Activated CD4-positive, alpha-beta T cell treated with anti-CD3 and anti-CD28 coated beads for 1 hour (primary cell): ENCODE results near the gene SEMA4B.
A peak's percentile ranks its signal among the peaks of the same experiment; 100 is the strongest.
"Not testable (repeated sequence)": the region's sequence is repeated elsewhere in the genome, so short reads cannot be mapped to it uniquely, and the experiment has no call there.

ENCODE experiments used
- DNase-seq: peaks from one replicate; pipeline ENCODE4 v3.0.0-alpha.2; 2020

SEMA4B gene

GRCh38 chr15:90265271-90266060 lies 64.3 kb downstream of the SEMA4B start, which contains the start of gene NGRN:
TSS of gene NGRN (plus strand) at chr15:90265672. CDS start at chr15:90265713, 41 bp downstream.
- peak; percentile 84 for DNase-seq

DNA sequence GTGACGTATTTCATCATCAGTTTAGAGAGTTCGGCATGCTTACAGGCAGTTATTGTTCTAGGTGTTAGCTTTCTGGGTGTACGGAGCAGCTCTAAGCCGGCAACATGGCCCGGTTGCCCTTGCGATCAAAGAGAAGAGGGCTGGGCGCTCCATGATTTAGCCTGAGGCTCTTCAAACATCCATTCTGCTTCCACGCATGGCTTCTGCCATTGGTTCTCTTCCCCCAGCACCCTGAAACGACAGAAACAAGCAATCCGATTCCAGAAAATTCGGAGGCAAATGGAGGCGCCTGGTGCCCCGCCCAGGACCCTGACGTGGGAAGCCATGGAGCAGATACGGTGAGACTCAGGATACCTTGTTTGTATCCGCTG lies 64.9 kb downstream of the SEMA4B start:
- peak; percentile 10 for DNase-seq

GRCh38 chr15:90266485-90266884 lies 65.4 kb downstream of the SEMA4B start:
- DNase-seq = no peak

GRCh38 chr15:90268415-90268814 lies 67.3 kb downstream of the SEMA4B start:
- DNase-seq = no peak

- no peak for DNase-seq
These were observed 69.5 kb downstream of the SEMA4B start for GRCh38 chr15:90270502-90271150.

DNA sequence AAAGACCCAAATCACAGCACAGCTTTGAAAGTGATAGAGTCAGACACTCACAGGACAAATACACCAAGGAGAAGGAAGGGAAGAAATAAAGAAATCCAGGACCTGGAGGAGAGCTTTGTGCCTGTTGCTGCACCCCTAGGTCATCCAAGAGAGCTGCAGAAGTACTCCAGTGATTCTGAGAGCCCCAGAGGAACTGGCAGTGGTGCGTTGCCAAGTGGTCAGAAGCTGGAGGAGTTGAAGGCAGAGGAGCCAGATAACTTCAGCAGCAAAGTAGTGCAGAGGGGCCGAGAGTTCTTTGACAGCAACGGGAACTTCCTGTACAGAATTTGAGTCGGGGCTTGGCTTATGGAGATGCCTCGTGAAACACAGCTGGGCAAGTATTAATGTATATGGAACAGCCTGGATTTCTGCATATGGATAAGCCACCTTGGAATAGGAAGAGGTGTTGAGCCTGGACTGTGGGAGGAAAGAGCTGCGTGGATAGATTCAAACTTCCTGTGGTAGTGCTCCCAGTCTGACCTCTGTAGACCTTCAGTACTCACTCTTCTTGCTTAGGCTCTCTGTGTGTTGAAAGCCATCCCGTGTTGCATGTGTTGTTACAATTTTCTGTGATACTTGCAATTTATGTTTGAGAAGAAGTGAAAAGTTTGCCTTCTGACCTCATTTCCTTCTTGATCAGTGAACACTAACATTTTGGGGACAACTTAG lies 70.5 kb downstream of the SEMA4B start:
- DNase-seq = no peak

DNA sequence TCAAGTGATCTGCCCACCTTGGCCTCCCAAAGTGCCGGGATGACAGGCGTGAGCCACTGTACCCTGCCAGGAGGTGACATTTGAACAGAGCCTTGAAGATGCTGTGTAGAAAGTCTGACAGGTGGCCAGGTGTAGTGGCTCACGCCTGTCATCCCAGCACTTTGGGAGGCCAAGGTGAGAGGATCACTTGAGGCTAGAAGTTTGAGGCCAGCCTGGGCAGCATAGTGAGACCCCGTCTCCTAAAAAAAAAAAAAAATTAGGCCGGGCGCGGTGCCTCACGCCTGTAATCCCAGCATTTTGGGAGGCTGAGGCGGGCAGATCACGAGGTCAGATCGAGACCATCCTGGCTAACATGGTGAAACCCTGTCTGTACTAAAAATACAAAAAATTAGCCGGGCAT lies 77.3 kb downstream of the SEMA4B start:
- not testable (repeated sequence) for DNase-seq
